ENCODE results near the gene RNF40.
A peak's percentile ranks its signal among the peaks of the same experiment; 100 is the strongest.

Gene RNF40

GRCh38 chr16:30736995-30737793, 24.9 kb upstream of the RNF40 start:
- H3K27ac Mint-ChIP-seq: peak overlapping the region; percentile 81
- no peaks in the 10 kb centered on the region for H3K9me3 Mint-ChIP-seq
- DNase-seq (ENCODE audit: low spot score in 2 of 2): no peak
- peaks cover 35% of the 10 kb centered on the region for H3K4me1 Mint-ChIP-seq
- H3K4me3 Mint-ChIP-seq: no peak overlapping the region
- no peak for ATAC-seq
- H3K36me3 Mint-ChIP-seq: peaks cover 97% of the 10 kb centered on the region

GRCh38 chr16:30737794-30738648, 24.1 kb upstream of the RNF40 start:
- DNase-seq (ENCODE audit: low spot score in 2 of 2) (no peak), ATAC-seq (no peak)
- Mint-ChIP-seq H3K36me3 (peaks cover 97% of the 10 kb centered on the region), H3K27ac (peak overlapping the region; percentile 81), H3K4me1 (peaks cover 36% of the 10 kb centered on the region), H3K9me3 (no peaks in the 10 kb centered on the region), H3K4me3 (no peak overlapping the region)

- H3K36me3 Mint-ChIP-seq: peaks cover 94% of the 10 kb centered on the region
- H3K4me3 Mint-ChIP-seq: no peak overlapping the region
- no peak for DNase-seq (ENCODE audit: low spot score in 2 of 2)
- peaks cover 36% of the 10 kb centered on the region for H3K4me1 Mint-ChIP-seq
- H3K27ac Mint-ChIP-seq: no peak overlapping the region
- ATAC-seq: no peak
- H3K9me3 Mint-ChIP-seq: no peaks in the 10 kb centered on the region
Measured at GRCh38 chr16:30738984-30739951, 22.9 kb upstream of the RNF40 start.

- DNase-seq (ENCODE audit: low spot score in 2 of 2) (no peak), ATAC-seq (peak; percentile 87)
- Mint-ChIP-seq H3K4me3 (peak overlapping the region; percentile 12), H3K36me3 (peaks cover 92% of the 10 kb centered on the region), H3K4me1 (peaks cover 41% of the 10 kb centered on the region), H3K9me3 (no peaks in the 10 kb centered on the region), H3K27ac (peak overlapping the region; percentile 72)
Measured at GRCh38 chr16:30740364-30741251, 21.5 kb upstream of the RNF40 start.

- Mint-ChIP-seq H3K27ac (peak overlapping the region; percentile 72), H3K36me3 (peaks cover 90% of the 10 kb centered on the region), H3K4me3 (no peak overlapping the region), H3K9me3 (no peaks in the 10 kb centered on the region), H3K4me1 (peaks cover 41% of the 10 kb centered on the region)
- no peak for ATAC-seq
- DNase-seq (ENCODE audit: low spot score in 2 of 2): no peak
Measured at GRCh38 chr16:30741461-30741914, 20.6 kb upstream of the RNF40 start.

- no peak for DNase-seq (ENCODE audit: low spot score in 2 of 2)
- Mint-ChIP-seq H3K4me1 (peaks cover 50% of the 10 kb centered on the region), H3K9me3 (no peaks in the 10 kb centered on the region), H3K27ac (peak overlapping the region; percentile 36), H3K4me3 (no peak overlapping the region), H3K36me3 (peaks cover 83% of the 10 kb centered on the region)
- ATAC-seq: no peak
Measured at GRCh38 chr16:30743716-30744115, 18.4 kb upstream of the RNF40 start.

GRCh38 chr16:30744183-30744582, 17.9 kb upstream of the RNF40 start:
- DNase-seq (ENCODE audit: low spot score in 2 of 2): no peak
- Mint-ChIP-seq H3K9me3 (no peaks in the 10 kb centered on the region), H3K4me3 (no peak overlapping the region), H3K36me3 (peaks cover 83% of the 10 kb centered on the region), H3K4me1 (peaks cover 50% of the 10 kb centered on the region), H3K27ac (no peak overlapping the region)
- ATAC-seq: no peak

- ATAC-seq (no peak), DNase-seq (ENCODE audit: low spot score in 2 of 2) (no peak)
- Mint-ChIP-seq H3K9me3 (no peaks in the 10 kb centered on the region), H3K4me1 (peaks cover 57% of the 10 kb centered on the region), H3K4me3 (no peak overlapping the region), H3K36me3 (peaks cover 85% of the 10 kb centered on the region), H3K27ac (peak overlapping the region; percentile 13)
Measured at GRCh38 chr16:30745082-30745481, 17.0 kb upstream of the RNF40 start.

- no peaks in the 10 kb centered on the region for H3K9me3 Mint-ChIP-seq
- ATAC-seq: no peak
- peaks cover 53% of the 10 kb centered on the region for H3K4me1 Mint-ChIP-seq
- no peak for DNase-seq (ENCODE audit: low spot score in 2 of 2)
- H3K27ac Mint-ChIP-seq: peak overlapping the region; percentile 82
- no peak overlapping the region for H3K4me3 Mint-ChIP-seq
- H3K36me3 Mint-ChIP-seq: peaks cover 86% of the 10 kb centered on the region
Measured at GRCh38 chr16:30746638-30747175, 15.4 kb upstream of the RNF40 start.

GRCh38 chr16:30747331-30747730, 14.8 kb upstream of the RNF40 start:
- Mint-ChIP-seq H3K4me1 (peaks cover 47% of the 10 kb centered on the region), H3K4me3 (peak overlapping the region; percentile 88)
- no peak for ATAC-seq

GRCh38 chr16:30747799-30748633, 14.1 kb upstream of the RNF40 start, which contains the start of gene PHKG2:
Gene PHKG2 (plus strand): TSS chr16:30748425. CDS start chr16:30748821, 396 bp downstream.
- peaks cover 47% of the 10 kb centered on the region for H3K4me1 Mint-ChIP-seq
- peak within 1 kb of the TSS; percentile 88 for H3K4me3 Mint-ChIP-seq
- peak within 1 kb of the TSS; percentile 82 for H3K27ac Mint-ChIP-seq
- no peaks in the 10 kb centered on the region for H3K9me3 Mint-ChIP-seq
- ATAC-seq: peak; percentile 98
- peaks cover 85% of the 10 kb centered on the region for H3K36me3 Mint-ChIP-seq
- peak; percentile 88 to 97 for DNase-seq (ENCODE audit: low spot score in 2 of 2)

More at GRCh38 chr16:30747331-30747730, 14.8 kb upstream of the RNF40 start:
- DNase-seq (ENCODE audit: low spot score in 2 of 2): no peak
- peak overlapping the region; percentile 82 for H3K27ac Mint-ChIP-seq
- H3K36me3 Mint-ChIP-seq: peaks cover 86% of the 10 kb centered on the region
- no peaks in the 10 kb centered on the region for H3K9me3 Mint-ChIP-seq

- peak; percentile 23 to 72 for DNase-seq (ENCODE audit: low spot score in 2 of 2)
Measured at GRCh38 chr16:30748634-30749445, 13.3 kb upstream of the RNF40 start.

More at GRCh38 chr16:30748634-30749445, 13.3 kb upstream of the RNF40 start:
- peak overlapping the region; percentile 82 for H3K27ac Mint-ChIP-seq
- H3K4me1 Mint-ChIP-seq: peaks cover 47% of the 10 kb centered on the region
- peaks cover 85% of the 10 kb centered on the region for H3K36me3 Mint-ChIP-seq
- peak; percentile 54 for ATAC-seq
- no peaks in the 10 kb centered on the region for H3K9me3 Mint-ChIP-seq
- H3K4me3 Mint-ChIP-seq: peak overlapping the region; percentile 88

Measured in stimulated activated effector memory CD8-positive, alpha-beta T cell treated with anti-CD3 and anti-CD28 coated beads, Interleukin-12 subunit alpha, Interleukin-12 subunit beta, amount 100 ng/mL, for 72 hours (primary cell).